Fibroblast of pulmonary artery (primary cell): ENCODE measurements around the gene RAB12.

Source experiments
- DNase-seq: peaks from one replicate; pipeline ENCODE4 v3.0.0-alpha.2; 2010; ENCODE audit warnings: low read depth
- H3K4me3 ChIP-seq: replicated peaks from 2 replicates; pipeline ENCODE4 v1.5.1; 2011; ENCODE audit warnings: low read depth, mild to moderate bottlenecking, control low read depth, low read length, moderate library complexity
- CTCF ChIP-seq: IDR thresholded peaks from 2 replicates; pipeline ENCODE4 v1.5.1; 2011; ENCODE audit warnings: mild to moderate bottlenecking, control low read depth, low read length, inconsistent platforms; ENCODE audit errors: missing control alignments

RAB12 gene

GRCh38 chr18:8660316-8660715 lies 51.1 kb downstream of the RAB12 start:
- no peak for DNase-seq
- no peak overlapping the region for H3K4me3 ChIP-seq
- TF ChIP-seq CTCF = no peak

- no peak overlapping the region for H3K4me3 ChIP-seq
- no peak for TF ChIP-seq CTCF
- DNase-seq = peak; percentile 57
These were observed 52.7 kb downstream of the RAB12 start for GRCh38 chr18:8661754-8662559.

GRCh38 chr18:8662560-8663255 lies 53.5 kb downstream of the RAB12 start:
- H3K4me3 ChIP-seq = no peak overlapping the region
- TF ChIP-seq CTCF = no peak

GRCh38 chr18:8667846-8668245 lies 58.6 kb downstream of the RAB12 start:
- H3K4me3 ChIP-seq = no peak overlapping the region
- peak; percentile 48 for DNase-seq
- no peak for TF ChIP-seq CTCF

More at GRCh38 chr18:8662560-8663255, 53.5 kb downstream of the RAB12 start:
- DNase-seq = no peak

GRCh38 chr18:8668381-8668780 lies 59.1 kb downstream of the RAB12 start:
- H3K4me3 ChIP-seq = no peak overlapping the region
- no peak for TF ChIP-seq CTCF
- no peak for DNase-seq

GRCh38 chr18:8669571-8669970 lies 60.3 kb downstream of the RAB12 start:
- TF ChIP-seq CTCF = no peak
- no peak for DNase-seq
- no peak overlapping the region for H3K4me3 ChIP-seq
